ENCODE results near the gene METTL26. TPM values are rescaled to one million over a fixed set of nuclear protein-coding genes. Genes with fewer than 3 reads are reported as not detected.

Gene METTL26
- total RNA-seq, 1 donor, result 76.0 TPM

- peak; percentile 85 for DNase-seq (ENCODE audit: insufficient read length, low spot score, missing footprints)
Observed at GRCh38 chr16:586645-587590, 49.2 kb downstream of the METTL26 start.

GRCh38 chr16:586047-586644, 50.0 kb downstream of the METTL26 start:
- H3K9me3 ChIP-seq (ENCODE audit: low read depth, low read length), result no peaks in the 10 kb centered on the region
- no peak for TF ChIP-seq CTCF (IDR thresholded peaks at IDR 0.05; ENCODE audit: extremely low read depth, low read depth, low read length)
- peaks cover 18% of the 10 kb centered on the region for H4K20me1 ChIP-seq (ENCODE audit: insufficient read depth, low read length)
- peaks cover 35% of the 10 kb centered on the region for H3K4me1 ChIP-seq (ENCODE audit: insufficient read depth, low read length)
- no peaks in the 10 kb centered on the region for H3K36me3 ChIP-seq (ENCODE audit: insufficient read depth, low read length)
- DNase-seq (ENCODE audit: insufficient read length, low spot score, missing footprints), result peak; percentile 79
- no peak overlapping the region for H3K4me3 ChIP-seq (ENCODE audit: insufficient read depth, low read length)
- H2AFZ ChIP-seq (ENCODE audit: low read length), result no peak overlapping the region
- H3K79me2 ChIP-seq (ENCODE audit: insufficient read depth, low read length), result peaks cover 26% of the 10 kb centered on the region
- peak overlapping the region; percentile 28 for H3K4me2 ChIP-seq (ENCODE audit: insufficient read depth, low read length)
- no peak overlapping the region for H3K27ac ChIP-seq (ENCODE audit: low read depth, low read length)
- H3K27me3 ChIP-seq (ENCODE audit: insufficient read depth, low read length), result no peaks in the 10 kb centered on the region

More at GRCh38 chr16:586645-587590, 49.2 kb downstream of the METTL26 start:
- H3K9me3 ChIP-seq (ENCODE audit: low read depth, low read length), result no peaks in the 10 kb centered on the region
- TF ChIP-seq CTCF (IDR thresholded peaks at IDR 0.05; ENCODE audit: extremely low read depth, low read depth, low read length), result no peak
- no peak overlapping the region for H3K4me3 ChIP-seq (ENCODE audit: insufficient read depth, low read length)
- H3K27me3 ChIP-seq (ENCODE audit: insufficient read depth, low read length), result no peaks in the 10 kb centered on the region
- peaks cover 33% of the 10 kb centered on the region for H3K79me2 ChIP-seq (ENCODE audit: insufficient read depth, low read length)
- peaks cover 24% of the 10 kb centered on the region for H4K20me1 ChIP-seq (ENCODE audit: insufficient read depth, low read length)
- H2AFZ ChIP-seq (ENCODE audit: low read length), result no peak overlapping the region
- peak overlapping the region; percentile 88 for H3K27ac ChIP-seq (ENCODE audit: low read depth, low read length)
- H3K4me1 ChIP-seq (ENCODE audit: insufficient read depth, low read length), result peaks cover 37% of the 10 kb centered on the region
- H3K36me3 ChIP-seq (ENCODE audit: insufficient read depth, low read length), result no peaks in the 10 kb centered on the region
- H3K4me2 ChIP-seq (ENCODE audit: insufficient read depth, low read length), result peak overlapping the region; percentile 90

- no peaks in the 10 kb centered on the region for H3K36me3 ChIP-seq (ENCODE audit: insufficient read depth, low read length)
- H3K9me3 ChIP-seq (ENCODE audit: low read depth, low read length), result no peaks in the 10 kb centered on the region
- H3K27me3 ChIP-seq (ENCODE audit: insufficient read depth, low read length), result no peaks in the 10 kb centered on the region
- H4K20me1 ChIP-seq (ENCODE audit: insufficient read depth, low read length), result peaks cover 11% of the 10 kb centered on the region
- H3K79me2 ChIP-seq (ENCODE audit: insufficient read depth, low read length), result peaks cover 18% of the 10 kb centered on the region
- no peak overlapping the region for H3K27ac ChIP-seq (ENCODE audit: low read depth, low read length)
- H3K4me3 ChIP-seq (ENCODE audit: insufficient read depth, low read length), result no peak overlapping the region
- no peak overlapping the region for H3K4me2 ChIP-seq (ENCODE audit: insufficient read depth, low read length)
- DNase-seq (ENCODE audit: insufficient read length, low spot score, missing footprints), result peak; percentile 88
- H3K4me1 ChIP-seq (ENCODE audit: insufficient read depth, low read length), result peaks cover 28% of the 10 kb centered on the region
- no peak for TF ChIP-seq CTCF (IDR thresholded peaks at IDR 0.05; ENCODE audit: extremely low read depth, low read depth, low read length)
- H2AFZ ChIP-seq (ENCODE audit: low read length), result no peak overlapping the region
Observed at GRCh38 chr16:585351-585750, 50.8 kb downstream of the METTL26 start.

Other genes starting within 250 kb of the METTL26 start
- 77.2 and 83.6 TPM in 2 replicates for gene NME4, start 239.1 kb downstream of the METTL26 start, total RNA-seq
- gene DECR2, start 234.4 kb downstream of the METTL26 start, total RNA-seq, result 18.1 and 24.5 TPM in 2 replicates
- 22.7 and 25.3 TPM in 2 replicates for gene RAB11FIP3, start 210.7 kb downstream of the METTL26 start, total RNA-seq
- 25.3 and 27.1 TPM in 2 replicates for gene CAPN15, start 108.6 kb downstream of the METTL26 start, total RNA-seq
- under 0.01 TPM in 1 of 2 replicates, not detected in the other for gene PRR35, start 75.9 kb downstream of the METTL26 start, total RNA-seq
- 1.2 and 2.2 TPM in 2 replicates for gene NHLRC4, start 69.3 kb downstream of the METTL26 start, total RNA-seq
- gene PIGQ, start 66.3 kb downstream of the METTL26 start, total RNA-seq, result 25.6 and 29.0 TPM in 2 replicates
- 11.2 and 13.3 TPM in 2 replicates for gene RAB40C, start 46.2 kb downstream of the METTL26 start, total RNA-seq
- gene WFIKKN1, start 5.3 kb downstream of the METTL26 start, total RNA-seq, result under 0.01 and 0.36 TPM in 2 replicates
- 20.0 and 20.3 TPM in 2 replicates for gene MCRIP2, start 5.5 kb upstream of the METTL26 start, total RNA-seq
- gene WDR90, start 13.1 kb upstream of the METTL26 start, total RNA-seq, result 10.3 and 19.2 TPM in 2 replicates
- gene RHOT2, start 31.8 kb upstream of the METTL26 start, total RNA-seq, result 35.9 and 42.0 TPM in 2 replicates
- gene RHBDL1, start 39.4 kb upstream of the METTL26 start, total RNA-seq, result 0.88 and 1.1 TPM in 2 replicates
- gene STUB1, start 44.1 kb upstream of the METTL26 start, total RNA-seq, result 88.1 and 102 TPM in 2 replicates
- gene JMJD8, start 48.0 kb upstream of the METTL26 start, total RNA-seq, result 48.0 and 48.5 TPM in 2 replicates
- gene WDR24, start 54.1 kb upstream of the METTL26 start, total RNA-seq, result 8.0 and 8.7 TPM in 2 replicates
- not detected in 2 replicates for gene FBXL16, start 69.5 kb upstream of the METTL26 start, total RNA-seq
- gene METRN, start 78.8 kb upstream of the METTL26 start, total RNA-seq, result 30.9 and 33.3 TPM in 2 replicates
- gene ANTKMT, start 84.8 kb upstream of the METTL26 start, total RNA-seq, result 20.9 and 21.7 TPM in 2 replicates
- gene CCDC78, start 90.1 kb upstream of the METTL26 start, total RNA-seq, result 2.1 and 2.2 TPM in 2 replicates
- 12.7 and 16.3 TPM in 2 replicates for gene HAGHL, start 90.8 kb upstream of the METTL26 start, total RNA-seq
- gene CIAO3, start 104.7 kb upstream of the METTL26 start, total RNA-seq, result 32.2 and 35.1 TPM in 2 replicates
- under 0.01 and 1.2 TPM in 2 replicates for gene MSLN, start 124.4 kb upstream of the METTL26 start, total RNA-seq
- 23.3 and 28.2 TPM in 2 replicates for gene RPUSD1, start 152.1 kb upstream of the METTL26 start, total RNA-seq
- gene CHTF18, start 152.3 kb upstream of the METTL26 start, total RNA-seq, result 3.3 and 3.8 TPM in 2 replicates
- not detected in 2 replicates for gene GNG13, start 164.4 kb upstream of the METTL26 start, total RNA-seq

Data from osteoblast (primary cell).